ENCODE measurements around the gene ZNF584.

ZNF584 gene

GRCh38 chr19:58394821-58395219 lies 13.6 kb upstream of the ZNF584 start:
- Histone ChIP-seq H3K79me2 (ENCODE audit: insufficient read depth, low read length) (peaks cover 29% of the 10 kb centered on the region), H3K27ac (ENCODE audit: low read length) (no peak overlapping the region), H3K27me3 (ENCODE audit: insufficient read depth, low read length, poor library complexity) (no peaks in the 10 kb centered on the region)

DNA sequence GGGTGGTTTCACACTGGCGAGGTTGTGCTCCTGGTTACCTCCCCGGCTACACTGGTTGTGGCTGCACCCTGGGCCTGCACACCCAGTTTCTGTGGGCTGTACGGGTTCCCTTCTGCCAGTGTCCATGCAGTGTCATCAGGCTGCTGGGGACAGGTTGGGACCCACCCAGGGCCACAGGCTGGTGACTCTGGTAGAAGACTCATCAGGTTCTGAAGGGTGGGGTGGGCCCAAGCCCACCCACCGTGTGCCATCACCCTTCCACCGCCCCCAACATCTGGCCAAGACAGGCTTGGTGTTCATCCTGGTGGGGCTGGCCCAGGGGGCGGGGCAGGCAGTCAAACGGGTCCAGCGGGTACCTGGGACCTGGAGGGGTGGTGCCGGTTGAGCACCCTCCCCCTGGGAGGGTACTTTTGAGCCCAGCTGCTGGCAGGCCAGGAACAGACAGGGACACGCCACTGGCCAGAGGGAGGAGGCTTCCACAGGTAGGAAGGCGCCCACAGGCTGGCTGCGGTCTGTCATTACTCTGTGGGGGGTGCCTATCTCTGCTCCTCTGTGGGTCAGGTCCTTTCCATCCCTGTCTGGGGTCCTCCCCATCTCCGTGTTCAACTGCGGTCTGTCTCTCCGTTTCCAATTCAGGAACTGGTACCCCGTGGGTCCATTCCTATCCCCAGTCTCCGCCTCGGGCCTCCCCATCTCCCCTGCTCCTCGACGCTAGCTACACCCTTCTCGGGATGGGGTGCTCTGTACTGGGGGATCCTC lies 13.1 kb upstream of the ZNF584 start, which contains the start of gene RNF225:
Gene RNF225 (plus strand): TSS at position 437 of the 759 bp plus-strand sequence. CDS start 434 bp downstream, outside the sequence.
- TF ChIP-seq CTCF (IDR thresholded peaks at IDR 0.05; ENCODE audit: borderline replicate concordance, extremely low read depth, low read length, poor library complexity, severe bottlenecking) (no peak), EZH2 (IDR thresholded peaks at IDR 0.05; ENCODE audit: borderline replicate concordance, low read depth, low read length, severe bottlenecking) (no peak)
- Histone ChIP-seq H3K9ac (ENCODE audit: low read depth, low read length) (no peak within 1 kb of the TSS), H4K20me1 (ENCODE audit: insufficient read depth, low read length) (peaks cover 41% of the 10 kb centered on the region), H3K9me3 (ENCODE audit: insufficient read depth, low read length, severe bottlenecking) (no peaks in the 10 kb centered on the region), H3K4me1 (ENCODE audit: insufficient read depth, low read length) (peaks cover 11% of the 10 kb centered on the region), H3K27me3 (ENCODE audit: insufficient read depth, low read length, poor library complexity) (no peaks in the 10 kb centered on the region), H3K79me2 (ENCODE audit: insufficient read depth, low read length) (peaks cover 23% of the 10 kb centered on the region), H3K27ac (ENCODE audit: low read length) (no peak within 1 kb of the TSS), H2AFZ (ENCODE audit: low read depth, low read length) (no peak within 1 kb of the TSS), H3K4me2 (ENCODE audit: insufficient read depth, low read length) (no peak within 1 kb of the TSS), H3K36me3 (ENCODE audit: insufficient read depth, low read length) (peaks cover 55% of the 10 kb centered on the region), H3K4me3 (ENCODE audit: low read depth in 1 of 2, low read length in 2 of 2) (no peak within 1 kb of the TSS)
- ATAC-seq (ENCODE audit: insufficient read depth, low read depth) (peak; percentile 42), DNase-seq (peak; percentile 41)

More at GRCh38 chr19:58394821-58395219, 13.6 kb upstream of the ZNF584 start:
- no peak for TF ChIP-seq CTCF (IDR thresholded peaks at IDR 0.05; ENCODE audit: borderline replicate concordance, extremely low read depth, low read length, poor library complexity, severe bottlenecking)
- TF ChIP-seq EZH2 (IDR thresholded peaks at IDR 0.05; ENCODE audit: borderline replicate concordance, low read depth, low read length, severe bottlenecking) = no peak
- H3K36me3 ChIP-seq (ENCODE audit: insufficient read depth, low read length) = peaks cover 60% of the 10 kb centered on the region
- no peak overlapping the region for H2AFZ ChIP-seq (ENCODE audit: low read depth, low read length)
- peaks cover 12% of the 10 kb centered on the region; the same call in 1 of the 2 replicates for H3K4me1 ChIP-seq (ENCODE audit: insufficient read depth, low read length)
- no peak overlapping the region for H3K4me2 ChIP-seq (ENCODE audit: insufficient read depth, low read length)
- ATAC-seq (ENCODE audit: insufficient read depth, low read depth) (no peak; the same call in 2 of the 3 replicates), DNase-seq (no peak)
- H4K20me1 ChIP-seq (ENCODE audit: insufficient read depth, low read length) = peaks cover 44% of the 10 kb centered on the region
- H3K9me3 ChIP-seq (ENCODE audit: insufficient read depth, low read length, severe bottlenecking) = no peaks in the 10 kb centered on the region
- H3K9ac ChIP-seq (ENCODE audit: low read depth, low read length) = no peak overlapping the region
- no peak overlapping the region for H3K4me3 ChIP-seq (ENCODE audit: low read depth in 1 of 2, low read length in 2 of 2)

DNA sequence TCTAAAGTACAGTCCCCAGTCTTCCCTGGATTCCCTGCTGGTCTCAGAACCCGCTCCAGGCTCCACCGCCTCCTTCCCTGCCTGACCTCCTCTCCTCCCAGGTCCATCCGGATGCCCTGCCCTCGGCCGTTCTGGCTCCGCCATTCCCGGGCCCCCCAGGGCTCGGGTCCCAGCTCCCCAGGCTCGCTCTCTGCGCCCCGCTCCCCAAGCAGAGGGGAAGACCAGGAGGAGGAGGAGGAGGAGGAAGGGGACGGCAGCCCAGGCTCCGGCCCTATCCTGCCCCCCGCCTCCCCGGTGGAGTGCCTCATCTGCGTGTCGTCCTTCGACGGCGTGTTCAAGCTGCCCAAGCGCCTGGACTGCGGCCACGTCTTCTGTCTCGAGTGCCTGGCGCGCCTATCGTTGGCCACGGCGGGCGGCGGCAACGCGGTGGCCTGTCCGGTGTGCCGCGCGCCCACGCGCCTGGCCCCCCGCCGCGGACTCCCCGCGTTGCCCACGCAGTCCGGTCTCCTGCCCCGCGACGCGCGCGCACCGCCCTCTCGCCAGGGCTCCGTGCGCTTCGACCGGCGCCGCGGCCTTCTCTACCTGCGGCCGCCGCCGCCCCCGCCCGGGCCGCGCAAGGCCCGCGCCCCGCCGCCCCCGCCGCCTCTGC lies 12.3 kb upstream of the ZNF584 start:
- Histone ChIP-seq H3K4me2 (ENCODE audit: insufficient read depth, low read length) (no peak overlapping the region), H3K27me3 (ENCODE audit: insufficient read depth, low read length, poor library complexity) (no peaks in the 10 kb centered on the region), H3K4me3 (ENCODE audit: low read depth in 1 of 2, low read length in 2 of 2) (no peak overlapping the region), H3K79me2 (ENCODE audit: insufficient read depth, low read length) (peaks cover 16% of the 10 kb centered on the region), H3K9me3 (ENCODE audit: insufficient read depth, low read length, severe bottlenecking) (no peaks in the 10 kb centered on the region), H3K36me3 (ENCODE audit: insufficient read depth, low read length) (peaks cover 48% of the 10 kb centered on the region), H3K9ac (ENCODE audit: low read depth, low read length) (no peak overlapping the region), H3K27ac (ENCODE audit: low read length) (no peak overlapping the region), H3K4me1 (ENCODE audit: insufficient read depth, low read length) (peaks cover 11% of the 10 kb centered on the region), H4K20me1 (ENCODE audit: insufficient read depth, low read length) (peaks cover 34% of the 10 kb centered on the region), H2AFZ (ENCODE audit: low read depth, low read length) (no peak overlapping the region)
- TF ChIP-seq EZH2 (IDR thresholded peaks at IDR 0.05; ENCODE audit: borderline replicate concordance, low read depth, low read length, severe bottlenecking) (no peak), CTCF (IDR thresholded peaks at IDR 0.05; ENCODE audit: borderline replicate concordance, extremely low read depth, low read length, poor library complexity, severe bottlenecking) (no peak)
- no peak for DNase-seq
- peak; percentile 10; the same call in 1 of the 3 replicates for ATAC-seq (ENCODE audit: insufficient read depth, low read depth)

All from DND-41 (cell line).